K562 (cell line): ENCODE measurements around the gene SMIM7. TPM values are rescaled to one million over a fixed set of nuclear protein-coding genes. Genes with fewer than 3 reads are reported as not detected.

Experiments used
- ARID1B ChIP-seq: fragments of 450-650 bp; IDR thresholded peaks from 2 replicates; pipeline ENCODE4 v1.6.1; 2016; ENCODE audit warnings: antibody characterized with exemption, mild to moderate bottlenecking, inconsistent platforms
- CBX1 ChIP-seq: sonication (generic); IDR thresholded peaks from 2 replicates; pipeline ENCODE4 v1.6.1; 2016; ENCODE audit warnings: antibody characterized with exemption, low read depth, mild to moderate bottlenecking
- HES1 ChIP-seq: fragments of 450-650 bp; IDR thresholded peaks from 2 replicates; pipeline ENCODE4 v1.6.1; 2016; ENCODE audit warnings: low read depth, mild to moderate bottlenecking, moderate library complexity
- KLF1 ChIP-seq: fragments of 450-650 bp; IDR thresholded peaks from 2 replicates; pipeline ENCODE4 v1.6.1; 2016; ENCODE audit warnings: missing genetic modification characterization, missing compliant biosample characterization
- PHF21A ChIP-seq: fragments of 450-650 bp; IDR thresholded peaks from 2 replicates; pipeline ENCODE4 v1.6.1; 2017; ENCODE audit warnings: low read depth, borderline replicate concordance
- PYGO2 ChIP-seq: fragments of 450-650 bp; IDR thresholded peaks from 2 replicates; pipeline ENCODE4 v1.6.1; 2016; ENCODE audit warnings: mild to moderate bottlenecking, missing genetic modification characterization, moderate library complexity, missing compliant biosample characterization
- RAD51 ChIP-seq: fragments of 450-650 bp; IDR thresholded peaks from 2 replicates; pipeline ENCODE4 v1.7.1; 2016; ENCODE audit warnings: low read depth, mild to moderate bottlenecking, borderline replicate concordance
- SIN3A ChIP-seq, 2 experiments: fragments of 150-350 bp in 1 of 2; IDR thresholded peaks; 2 replicates each; pipeline ENCODE4 v1.6.1; 2011 to 2016; ENCODE audit warnings: borderline replicate concordance in 2 of 2, low read depth in 2 of 2, low read length in 2 of 2, mild to moderate bottlenecking in 2 of 2, moderate library complexity in 2 of 2; ENCODE audit not compliant: control insufficient read depth in 1 of 2
- SP2 ChIP-seq: IDR thresholded peaks from 2 replicates; pipeline ENCODE4 v1.6.1; 2011; ENCODE audit warnings: mild to moderate bottlenecking, low read depth, low read length, moderate library complexity; ENCODE audit not compliant: poor library complexity, severe bottlenecking; ENCODE audit errors: extremely low read depth
- TGIF2 ChIP-seq: sonication (generic); formaldehyde crosslinking; IDR thresholded peaks from 2 replicates; pipeline ENCODE4 v1.8.1; 2022; ENCODE audit warnings: mild to moderate bottlenecking, missing genetic modification reagents, moderate library complexity
- WHSC1 ChIP-seq: IDR thresholded peaks from one replicate; pipeline ENCODE4 v1.6.1; 2012; ENCODE audit warnings: low read length, control low read depth, inconsistent platforms
- ZKSCAN8 ChIP-seq: fragments of 200-800 bp; sonication (Bioruptor generic); IDR thresholded peaks from 2 replicates; pipeline ENCODE4 v1.6.1; 2016; ENCODE audit warnings: missing genetic modification characterization, missing compliant biosample characterization
- ZNF165 ChIP-seq: fragments of 250-450 bp; sonication (Bioruptor Pico); IDR thresholded peaks from 2 replicates; pipeline ENCODE4 v1.4.0; 2020; ENCODE audit warnings: borderline replicate concordance
- ZNF217 ChIP-seq: sonication (generic); formaldehyde crosslinking; IDR thresholded peaks from 2 replicates; pipeline ENCODE4 v1.8.0; 2022; ENCODE audit warnings: mild to moderate bottlenecking, missing genetic modification reagents
- ZNF586 ChIP-seq: fragments of 450-650 bp; formaldehyde crosslinking; conservative IDR thresholded peaks from 2 replicates; pipeline ENCODE4 v1.4.0; 2020; ENCODE audit warnings: mild to moderate bottlenecking, moderate library complexity
- ZNF76 ChIP-seq: fragments of 250-450 bp; sonication (Bioruptor Pico); IDR thresholded peaks from 2 replicates; pipeline ENCODE4 v1.4.0; 2020; ENCODE audit warnings: mild to moderate bottlenecking, moderate library complexity, borderline replicate concordance
- polyA plus RNA-seq, 8 experiments: library from polyadenylated mRNA; depleted of rRNA in 4 of 8; stranded (reverse) in 5 of 8; unstranded in 3 of 8; fragments of >200 nt; fragmentation: Nextera tagmentation in 2 of 8; fragmentation: Illumina TruSeq in 1 of 8; extraction: Ambion mirVana in 2 of 8; extraction: Trizol in 1 of 8; gene quantifications; 2 replicates each; pipeline versions ENCODE4 v1.2.1 to v1.2.3, GENCODE V29; 2011 to 2014; ENCODE audit warnings: inconsistent platforms in 1 of 8, missing spikeins in 1 of 8
- total RNA-seq, 7 experiments: library from RNA; depleted of rRNA in 6 of 7; stranded (reverse); fragments of >200 nt in 6 of 7; fragmentation: Illumina TruSeq in 2 of 7; extraction: Trizol in 2 of 7; gene quantifications; 2 replicates each; pipeline versions ENCODE4 v1.2.1 to v1.2.3, GENCODE V29; 2011 to 2021; ENCODE audit warnings: low replicate concordance in 1 of 7
- TF ChIP-seq, protein P1 (sequence below): fragments of 450-650 bp; IDR thresholded peaks from 2 replicates; pipeline ENCODE4 v1.7.1; 2018; ENCODE audit warnings: mild to moderate bottlenecking, low read depth; ENCODE audit not compliant: partially characterized antibody
- TF ChIP-seq, protein P2 (sequence below): fragments of 450-650 bp; IDR thresholded peaks from 2 replicates; pipeline ENCODE4 v1.6.1; 2014; ENCODE audit warnings: low read depth, mild to moderate bottlenecking, moderate library complexity, borderline replicate concordance
- TF ChIP-seq, protein P3 (sequence below), 2 experiments: fragments of 450-650 bp; IDR thresholded peaks; 2 replicates each; pipeline ENCODE4 v1.6.1; 2018; ENCODE audit warnings: mild to moderate bottlenecking in 2 of 2, low read depth in 1 of 2; ENCODE audit not compliant: partially characterized antibody in 2 of 2
- TF ChIP-seq, protein P4 (sequence below): fragments of 250-450 bp; sonication (Bioruptor Pico); IDR thresholded peaks from 2 replicates; pipeline ENCODE4 v1.9.0; 2021; ENCODE audit warnings: mild to moderate bottlenecking

SMIM7 gene
- total and polyA plus RNA-seq, 9 of the 15 experiments (the other 6 are each of a cell fraction or from before 2014, with no cell fraction given), result 55.3 to 265 (median 107) TPM

- TF ChIP-seq RAD51 (peak; percentile 80; the same call in 1 of the 2 replicates), ZNF217 (CRISPR knock-in tag) (no peak), PHF21A (no peak), SP2 (no peak), PYGO2 (tag) (no peak), KLF1 (tag) (no peak), ZNF76 (CRISPR knock-in tag) (no peak), WHSC1 (no peak), ZNF586 (CRISPR knock-in tag) (no peak), ZNF165 (CRISPR knock-in tag) (no peak), SIN3A (IDR thresholded peaks at IDR 0.05; ENCODE audit: borderline replicate concordance in 2 of 2, control insufficient read depth in 1 of 2, low read depth in 2 of 2, low read length in 2 of 2) (no peak), ZKSCAN8 (no peak), TGIF2 (no peak), HES1 (no peak), ARID1B (no peak), CBX1 (no peak)
- TF ChIP-seq, protein P1, sequence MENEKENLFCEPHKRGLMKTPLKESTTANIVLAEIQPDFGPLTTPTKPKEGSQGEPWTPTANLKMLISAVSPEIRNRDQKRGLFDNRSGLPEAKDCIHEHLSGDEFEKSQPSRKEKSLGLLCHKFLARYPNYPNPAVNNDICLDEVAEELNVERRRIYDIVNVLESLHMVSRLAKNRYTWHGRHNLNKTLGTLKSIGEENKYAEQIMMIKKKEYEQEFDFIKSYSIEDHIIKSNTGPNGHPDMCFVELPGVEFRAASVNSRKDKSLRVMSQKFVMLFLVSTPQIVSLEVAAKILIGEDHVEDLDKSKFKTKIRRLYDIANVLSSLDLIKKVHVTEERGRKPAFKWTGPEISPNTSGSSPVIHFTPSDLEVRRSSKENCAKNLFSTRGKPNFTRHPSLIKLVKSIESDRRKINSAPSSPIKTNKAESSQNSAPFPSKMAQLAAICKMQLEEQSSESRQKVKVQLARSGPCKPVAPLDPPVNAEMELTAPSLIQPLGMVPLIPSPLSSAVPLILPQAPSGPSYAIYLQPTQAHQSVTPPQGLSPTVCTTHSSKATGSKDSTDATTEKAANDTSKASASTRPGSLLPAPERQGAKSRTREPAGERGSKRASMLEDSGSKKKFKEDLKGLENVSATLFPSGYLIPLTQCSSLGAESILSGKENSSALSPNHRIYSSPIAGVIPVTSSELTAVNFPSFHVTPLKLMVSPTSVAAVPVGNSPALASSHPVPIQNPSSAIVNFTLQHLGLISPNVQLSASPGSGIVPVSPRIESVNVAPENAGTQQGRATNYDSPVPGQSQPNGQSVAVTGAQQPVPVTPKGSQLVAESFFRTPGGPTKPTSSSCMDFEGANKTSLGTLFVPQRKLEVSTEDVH, result no peak
- TF ChIP-seq, protein P2, sequence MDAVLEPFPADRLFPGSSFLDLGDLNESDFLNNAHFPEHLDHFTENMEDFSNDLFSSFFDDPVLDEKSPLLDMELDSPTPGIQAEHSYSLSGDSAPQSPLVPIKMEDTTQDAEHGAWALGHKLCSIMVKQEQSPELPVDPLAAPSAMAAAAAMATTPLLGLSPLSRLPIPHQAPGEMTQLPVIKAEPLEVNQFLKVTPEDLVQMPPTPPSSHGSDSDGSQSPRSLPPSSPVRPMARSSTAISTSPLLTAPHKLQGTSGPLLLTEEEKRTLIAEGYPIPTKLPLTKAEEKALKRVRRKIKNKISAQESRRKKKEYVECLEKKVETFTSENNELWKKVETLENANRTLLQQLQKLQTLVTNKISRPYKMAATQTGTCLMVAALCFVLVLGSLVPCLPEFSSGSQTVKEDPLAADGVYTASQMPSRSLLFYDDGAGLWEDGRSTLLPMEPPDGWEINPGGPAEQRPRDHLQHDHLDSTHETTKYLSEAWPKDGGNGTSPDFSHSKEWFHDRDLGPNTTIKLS, result no peak
- TF ChIP-seq, protein P3, sequence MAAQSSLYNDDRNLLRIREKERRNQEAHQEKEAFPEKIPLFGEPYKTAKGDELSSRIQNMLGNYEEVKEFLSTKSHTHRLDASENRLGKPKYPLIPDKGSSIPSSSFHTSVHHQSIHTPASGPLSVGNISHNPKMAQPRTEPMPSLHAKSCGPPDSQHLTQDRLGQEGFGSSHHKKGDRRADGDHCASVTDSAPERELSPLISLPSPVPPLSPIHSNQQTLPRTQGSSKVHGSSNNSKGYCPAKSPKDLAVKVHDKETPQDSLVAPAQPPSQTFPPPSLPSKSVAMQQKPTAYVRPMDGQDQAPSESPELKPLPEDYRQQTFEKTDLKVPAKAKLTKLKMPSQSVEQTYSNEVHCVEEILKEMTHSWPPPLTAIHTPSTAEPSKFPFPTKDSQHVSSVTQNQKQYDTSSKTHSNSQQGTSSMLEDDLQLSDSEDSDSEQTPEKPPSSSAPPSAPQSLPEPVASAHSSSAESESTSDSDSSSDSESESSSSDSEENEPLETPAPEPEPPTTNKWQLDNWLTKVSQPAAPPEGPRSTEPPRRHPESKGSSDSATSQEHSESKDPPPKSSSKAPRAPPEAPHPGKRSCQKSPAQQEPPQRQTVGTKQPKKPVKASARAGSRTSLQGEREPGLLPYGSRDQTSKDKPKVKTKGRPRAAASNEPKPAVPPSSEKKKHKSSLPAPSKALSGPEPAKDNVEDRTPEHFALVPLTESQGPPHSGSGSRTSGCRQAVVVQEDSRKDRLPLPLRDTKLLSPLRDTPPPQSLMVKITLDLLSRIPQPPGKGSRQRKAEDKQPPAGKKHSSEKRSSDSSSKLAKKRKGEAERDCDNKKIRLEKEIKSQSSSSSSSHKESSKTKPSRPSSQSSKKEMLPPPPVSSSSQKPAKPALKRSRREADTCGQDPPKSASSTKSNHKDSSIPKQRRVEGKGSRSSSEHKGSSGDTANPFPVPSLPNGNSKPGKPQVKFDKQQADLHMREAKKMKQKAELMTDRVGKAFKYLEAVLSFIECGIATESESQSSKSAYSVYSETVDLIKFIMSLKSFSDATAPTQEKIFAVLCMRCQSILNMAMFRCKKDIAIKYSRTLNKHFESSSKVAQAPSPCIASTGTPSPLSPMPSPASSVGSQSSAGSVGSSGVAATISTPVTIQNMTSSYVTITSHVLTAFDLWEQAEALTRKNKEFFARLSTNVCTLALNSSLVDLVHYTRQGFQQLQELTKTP (IDR thresholded peaks at IDR 0.05; ENCODE audit: low read depth in 1 of 2, partially characterized antibody in 2 of 2), result no peak
- TF ChIP-seq, protein P4, sequence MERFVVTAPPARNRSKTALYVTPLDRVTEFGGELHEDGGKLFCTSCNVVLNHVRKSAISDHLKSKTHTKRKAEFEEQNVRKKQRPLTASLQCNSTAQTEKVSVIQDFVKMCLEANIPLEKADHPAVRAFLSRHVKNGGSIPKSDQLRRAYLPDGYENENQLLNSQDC, result no peak
These were observed 5.8 kb downstream of the SMIM7 start (continued) for GRCh38 chr19:16654140-16654539.
